Stimulated activated CD8-positive, alpha-beta memory T cell treated with anti-CD3 and anti-CD28 coated beads, Interleukin-7, amount 100 ng/mL, for 4 hours (primary cell): ENCODE data around the gene PNKP.
"Not testable (repeated sequence)": the region's sequence is repeated elsewhere in the genome, so short reads cannot be mapped to it uniquely, and the experiment has no call there.

Experiments
- DNase-seq, 2 donors: peaks; one replicate each; pipeline ENCODE4 v3.0.0-alpha.2; 2020; ENCODE audit warnings: low read depth in 2 of 2

PNKP gene

DNA sequence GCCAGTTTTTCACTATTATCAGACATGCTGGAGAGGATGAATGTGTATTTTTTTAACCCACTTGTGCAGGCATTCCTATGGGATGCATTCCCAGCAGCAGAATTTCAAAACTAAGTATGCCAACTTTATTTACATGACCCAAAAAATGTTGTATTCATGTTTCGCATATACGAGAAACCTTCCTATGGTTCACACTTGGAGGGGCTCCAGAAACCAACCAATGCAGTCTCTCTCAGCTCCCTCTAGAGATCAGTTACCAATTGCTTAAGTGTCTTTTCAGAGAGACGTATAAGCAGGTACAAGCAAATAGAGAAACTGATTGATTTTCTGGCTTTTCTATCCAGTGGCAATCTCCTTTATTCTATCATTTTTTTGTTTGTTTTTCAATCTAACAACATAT lies 22.0 kb downstream of the PNKP start:
- no peak for DNase-seq

DNA sequence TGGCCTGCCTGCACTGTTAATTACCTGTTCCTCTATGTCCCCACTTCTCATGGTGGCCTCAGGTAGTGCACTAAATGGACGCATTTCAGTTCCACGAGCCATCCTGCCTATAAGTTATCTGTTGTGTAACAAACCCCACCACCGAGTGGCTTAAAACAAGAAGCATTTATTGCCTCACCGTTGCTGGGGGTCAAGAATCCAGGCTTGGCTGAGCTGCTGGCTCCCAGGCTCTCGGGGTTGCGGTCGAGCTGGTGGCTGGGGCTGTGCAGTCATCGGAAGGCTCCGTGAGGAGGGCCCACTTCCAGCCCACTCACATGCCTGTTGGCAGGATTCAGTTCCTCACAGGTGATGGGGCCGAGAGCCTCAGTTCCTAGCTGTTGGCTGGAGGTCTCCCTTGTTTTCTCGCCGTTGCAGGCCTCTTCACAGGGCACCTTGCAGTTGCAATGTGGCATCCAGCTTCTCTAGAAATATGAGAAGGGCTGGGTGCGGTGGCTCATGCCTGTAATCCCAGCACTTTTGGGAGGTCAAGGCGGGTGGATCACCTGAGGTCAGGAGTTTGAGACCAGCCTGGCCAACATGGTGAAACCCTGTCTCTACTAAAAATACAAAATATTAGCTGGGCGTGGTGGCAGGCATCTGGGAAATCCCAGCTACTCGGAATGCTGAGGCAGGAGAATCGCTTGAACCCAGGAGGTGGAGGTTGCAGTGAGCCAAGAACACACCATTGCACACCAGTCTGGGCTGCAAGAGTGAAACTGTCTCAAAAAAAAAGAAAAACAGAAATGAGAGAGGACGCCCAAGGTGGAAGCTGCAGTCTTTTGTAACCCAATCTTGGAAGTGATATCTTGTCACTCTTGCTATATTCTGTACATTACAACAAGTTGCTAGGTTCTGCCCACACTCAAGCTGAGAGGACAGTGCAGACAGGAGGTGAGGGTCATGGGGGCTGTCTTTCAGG lies 23.0 kb downstream of the PNKP start:
- DNase-seq, result no peak

DNA sequence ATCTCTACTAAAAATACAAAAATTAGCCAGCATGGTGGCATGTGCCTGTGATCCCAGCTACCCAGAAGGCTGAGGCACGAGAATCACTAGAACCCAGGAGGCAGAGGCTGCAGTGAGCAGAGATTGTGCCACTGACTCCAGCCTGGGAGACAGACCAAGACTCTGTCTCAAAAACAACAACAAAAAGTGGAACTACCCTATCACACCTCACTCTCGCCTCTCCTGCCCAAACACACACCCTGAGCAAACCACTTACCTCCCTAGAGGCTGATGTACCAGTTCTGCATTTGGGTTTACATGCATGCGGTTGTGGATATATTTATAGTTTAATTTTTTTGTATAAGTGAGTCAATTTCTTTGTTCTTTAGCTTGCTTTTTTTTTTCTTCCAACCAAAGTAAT lies 24.1 kb downstream of the PNKP start:
- DNase-seq, result no peak

DNA sequence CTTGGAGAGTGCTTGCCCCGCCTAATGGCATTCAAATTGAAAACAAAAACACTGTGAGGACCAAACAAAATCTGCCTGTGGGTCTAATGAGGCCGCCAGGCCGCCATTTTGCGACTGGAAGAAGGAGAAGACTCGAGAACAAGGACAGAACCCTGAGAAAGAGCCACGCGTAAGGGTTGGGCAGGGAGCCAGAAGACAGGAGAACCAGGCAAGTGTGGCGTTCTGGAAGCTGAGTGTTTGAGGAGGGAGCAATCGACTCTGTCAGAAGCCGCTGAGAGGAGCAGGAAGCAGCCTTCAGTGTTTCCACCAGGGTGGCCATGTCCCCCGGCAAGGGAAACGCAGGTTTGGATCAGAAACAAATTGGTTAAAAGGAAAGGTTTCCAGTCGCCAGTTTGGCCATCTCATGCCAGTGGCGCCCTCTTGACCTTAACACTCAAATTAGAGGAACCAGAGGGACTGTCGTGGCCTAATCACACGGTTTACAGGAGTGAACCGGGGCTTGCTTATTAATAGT lies 26.6 kb downstream of the PNKP start:
- DNase-seq, result no peak

GRCh38 chr19:49840321-49840720 lies 27.1 kb downstream of the PNKP start:
- DNase-seq, result no peak

GRCh38 chr19:49839713-49840112 lies 27.7 kb downstream of the PNKP start:
- no peak for DNase-seq

- no peak for DNase-seq
These were observed 28.3 kb downstream of the PNKP start for GRCh38 chr19:49838885-49839588.

GRCh38 chr19:49837425-49837824 lies 30.0 kb downstream of the PNKP start:
- no peak for DNase-seq

DNA sequence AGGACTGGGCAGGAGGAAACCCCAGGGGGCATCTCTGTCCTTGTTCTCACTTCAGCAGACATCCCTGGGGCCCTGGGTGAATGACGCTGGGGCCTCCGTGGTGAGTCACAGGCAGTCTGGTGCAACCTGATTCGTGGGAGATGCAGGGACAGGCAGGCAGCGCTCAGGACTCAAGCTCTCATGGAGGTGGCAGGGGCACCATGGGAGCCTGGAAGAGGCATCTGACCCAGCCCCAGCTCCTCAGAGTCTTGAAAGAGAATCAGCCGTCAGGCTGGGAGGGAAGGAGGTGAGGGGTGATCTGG lies 30.4 kb downstream of the PNKP start:
- DNase-seq, result no peak

DNA sequence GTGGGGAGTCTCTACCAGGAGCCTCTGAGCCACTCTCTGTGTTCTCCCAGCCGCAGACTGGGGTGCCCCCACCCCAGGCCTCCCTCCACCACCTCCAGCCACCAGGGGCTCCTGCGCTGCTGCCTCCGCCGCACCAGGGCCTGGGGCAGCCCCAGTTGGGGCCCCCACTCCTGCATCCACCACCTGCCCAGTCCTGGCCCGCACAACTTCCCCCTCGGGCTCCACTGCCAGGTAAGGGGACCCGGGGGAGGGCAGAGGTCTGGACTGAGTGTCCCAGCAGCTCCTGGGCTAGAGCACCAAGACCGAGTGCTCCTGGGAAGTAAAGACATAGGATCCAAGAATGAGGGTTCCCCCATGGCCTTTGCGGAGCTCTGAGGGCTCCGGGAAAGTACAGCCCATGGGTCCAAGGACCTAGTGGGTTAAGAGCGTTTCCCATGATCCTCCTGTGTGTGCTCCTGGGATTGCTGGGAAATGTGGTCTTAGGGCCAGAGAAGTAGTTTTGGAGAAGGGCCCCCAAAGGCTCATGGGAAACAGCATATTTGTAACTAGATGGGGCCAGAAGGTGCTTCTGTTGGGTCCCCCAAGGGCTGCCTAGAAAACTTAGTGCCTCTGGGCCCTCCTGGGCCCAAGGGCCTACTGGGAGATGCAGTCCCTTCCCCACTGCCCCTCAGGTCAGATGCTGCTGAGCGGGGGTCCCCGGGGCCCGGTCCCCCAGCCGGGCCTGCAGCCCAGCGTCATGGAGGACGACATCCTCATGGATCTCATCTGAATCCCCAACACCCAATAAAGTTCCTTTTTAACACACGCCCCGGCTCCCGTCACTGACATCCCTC lies 31.0 kb downstream of the PNKP start:
- DNase-seq, result no peak

DNA sequence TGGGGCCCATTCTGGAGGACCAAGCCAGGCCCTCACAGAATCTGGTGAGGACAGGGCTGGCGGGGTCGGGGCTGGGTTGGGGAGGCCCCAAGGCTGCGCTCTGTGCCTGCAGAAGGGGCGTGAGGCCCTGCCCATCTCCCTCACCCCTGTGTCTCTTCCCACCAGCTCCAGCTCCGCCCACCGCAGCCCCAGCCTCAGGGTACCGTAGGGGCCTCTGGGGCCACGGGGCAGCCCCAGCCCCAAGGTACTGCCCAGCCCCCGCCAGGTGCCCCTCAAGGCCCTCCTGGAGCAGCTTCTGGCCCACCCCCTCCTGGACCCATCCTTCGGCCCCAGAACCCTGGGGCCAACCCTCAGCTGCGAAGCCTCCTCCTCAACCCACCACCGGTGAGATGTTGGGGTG lies 31.8 kb downstream of the PNKP start:
- no peak for DNase-seq

GRCh38 chr19:49833599-49833998 lies 33.8 kb downstream of the PNKP start:
- DNase-seq, result no peak

DNA sequence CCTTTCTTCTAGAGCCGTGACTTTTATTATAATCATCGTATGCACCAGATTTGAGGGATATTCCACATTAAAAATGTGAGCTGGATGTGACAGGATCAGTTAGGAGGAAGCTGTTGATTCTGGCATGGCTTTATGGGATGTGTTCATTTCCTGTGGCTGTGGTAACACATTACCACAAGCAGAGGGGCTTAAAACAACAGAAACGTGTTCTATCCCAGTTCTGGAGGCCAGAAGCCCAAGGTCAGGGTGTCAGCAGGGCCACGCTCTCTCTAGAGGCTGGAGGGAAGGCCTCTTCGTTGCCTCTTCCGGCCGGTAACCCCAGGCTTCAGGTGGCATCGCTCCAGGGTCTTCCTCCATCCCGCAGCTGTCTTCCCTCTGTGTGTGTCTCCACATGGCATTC lies 34.8 kb downstream of the PNKP start:
- no peak for DNase-seq

- no peak for DNase-seq
These were observed 35.8 kb downstream of the PNKP start for GRCh38 chr19:49831592-49831991.

DNA sequence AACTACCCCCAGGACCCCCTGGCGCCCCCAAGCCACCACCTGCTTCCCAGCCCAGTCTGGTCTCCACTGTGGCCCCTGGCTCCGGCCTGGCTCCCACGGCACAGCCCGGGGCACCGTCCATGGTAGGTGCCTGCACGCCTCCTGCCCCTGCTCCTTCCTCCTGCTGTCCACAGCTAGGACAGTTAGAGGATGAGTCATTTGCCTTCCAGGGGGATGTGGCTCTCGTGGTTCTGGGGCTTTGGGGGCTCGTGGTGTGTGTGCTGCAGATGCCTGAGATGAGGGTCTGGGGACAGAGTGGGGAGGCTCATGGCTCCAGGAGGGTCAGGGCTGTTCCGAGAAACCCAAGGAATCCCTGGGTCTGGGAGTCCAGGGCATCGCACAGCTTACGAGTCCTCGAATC lies 36.6 kb downstream of the PNKP start:
- no peak for DNase-seq

GRCh38 chr19:49829721-49830120 lies 37.7 kb downstream of the PNKP start:
- DNase-seq, result no peak

DNA sequence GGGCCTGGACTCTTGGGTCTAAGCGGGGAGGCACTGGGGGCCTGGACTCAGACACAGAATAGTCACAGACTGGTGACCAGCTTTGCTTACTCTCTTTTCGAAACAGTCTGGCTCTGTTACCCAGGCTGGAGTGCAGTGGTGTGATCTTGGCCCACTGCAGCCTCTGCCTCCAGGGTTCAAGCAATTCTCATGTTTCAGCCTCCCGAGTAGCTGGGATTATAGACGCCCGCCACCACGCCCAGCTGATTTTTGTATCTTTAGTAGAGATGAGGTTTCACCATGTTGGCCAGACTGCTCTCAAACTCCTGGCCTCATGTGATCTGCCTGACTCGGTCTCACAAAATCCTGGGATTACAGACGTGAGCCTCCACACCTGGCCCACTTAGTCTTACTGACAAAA lies 38.2 kb downstream of the PNKP start:
- no peak for DNase-seq

- no peak for DNase-seq
These were observed 40.3 kb downstream of the PNKP start for GRCh38 chr19:49827034-49827433.

DNA sequence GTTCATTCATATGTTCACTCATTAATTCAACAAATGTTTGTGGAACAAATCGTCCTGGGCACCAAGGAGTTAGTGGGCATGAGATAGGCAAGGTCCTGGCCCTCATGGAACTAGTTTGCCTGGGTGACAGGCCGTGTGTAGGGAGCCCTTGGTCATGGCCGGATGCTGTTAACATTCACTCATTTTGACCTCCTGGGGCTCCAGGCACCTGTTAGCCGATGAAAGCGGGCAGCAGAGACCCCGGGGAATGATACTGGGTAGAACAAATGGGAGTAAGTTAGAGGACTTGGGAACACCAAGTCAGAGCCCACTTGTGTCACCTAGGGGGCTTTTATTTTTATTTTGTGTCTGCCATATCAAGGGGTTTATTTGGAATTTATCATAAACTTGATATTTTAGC lies 42.7 kb downstream of the PNKP start:
- no peak for DNase-seq

GRCh38 chr19:49823472-49823871 lies 43.9 kb downstream of the PNKP start:
- no peak for DNase-seq

DNA sequence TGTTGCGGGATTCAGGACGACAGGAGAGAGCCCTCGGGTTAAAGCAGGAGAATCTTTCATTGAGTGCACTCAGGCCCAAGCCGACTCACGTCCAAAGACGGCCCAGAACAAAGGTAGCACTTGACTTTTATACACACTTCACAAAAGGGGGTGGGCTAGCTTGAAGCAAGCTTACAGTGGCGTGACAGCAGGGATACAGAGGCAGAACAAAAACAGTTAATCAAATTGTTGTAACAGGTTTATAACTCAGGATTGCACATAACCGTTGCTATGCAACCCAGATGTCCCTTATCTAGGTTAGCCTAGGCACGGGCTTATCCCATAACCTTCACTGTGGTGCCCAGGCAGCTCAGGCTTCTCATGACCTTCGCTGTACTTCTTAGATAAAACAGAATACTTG lies 47.3 kb downstream of the PNKP start:
- DNase-seq, result no peak

DNA sequence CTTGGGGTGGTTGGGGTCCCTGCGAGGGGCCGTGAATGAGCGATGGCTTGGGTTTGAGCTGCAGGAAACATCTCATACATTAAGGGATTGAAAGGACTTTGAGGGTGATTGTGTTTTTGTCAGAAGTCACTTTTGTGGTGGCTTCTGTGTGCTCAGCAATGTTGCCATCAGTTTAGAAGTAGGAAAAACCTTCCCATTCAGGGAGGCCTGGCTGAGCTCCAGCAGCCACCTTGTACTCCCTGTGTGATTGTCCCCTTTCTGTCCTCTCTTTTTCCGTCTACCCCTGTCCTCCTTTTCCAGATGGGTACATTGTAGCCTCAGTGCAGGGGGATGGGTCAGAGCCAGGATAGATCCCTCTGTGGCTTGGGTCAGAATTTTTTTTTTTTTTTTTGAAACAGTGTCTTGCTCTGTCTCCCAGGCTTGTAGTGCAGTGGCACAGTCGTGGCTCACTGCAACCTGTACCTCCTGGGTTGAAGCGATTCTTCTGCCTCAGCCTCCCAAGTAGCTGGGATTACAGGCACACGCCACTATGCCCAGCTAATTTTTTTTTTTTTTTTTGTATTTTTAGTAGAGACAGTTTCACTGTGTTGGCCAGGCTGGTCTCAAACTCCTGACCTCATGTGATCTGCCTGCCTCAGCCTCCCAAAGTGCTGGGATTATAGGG lies 47.8 kb downstream of the PNKP start:
- DNase-seq, result not testable (repeated sequence)
